Suprapubic skin (tissue), 3 donors: ENCODE results near the gene EIPR1.

Experiments used
- EP300 ChIP-seq: sonication (generic); formaldehyde crosslinking; IDR thresholded peaks from one replicate; pipeline ENCODE4 v1.6.1; 2017; ENCODE audit warnings: antibody characterized with exemption
- TF ChIP-seq, protein P1 (sequence below), 2 donors: fragments of 200-600 bp in 1 of 2; fragments of 450-650 bp in 1 of 2; sonication (generic) in 1 of 2; IDR thresholded peaks; one replicate each; pipeline ENCODE4 v1.5.1; 2016 to 2019; ENCODE audit warnings: antibody characterized with exemption in 2 of 2, mild to moderate bottlenecking in 1 of 2, moderate library complexity in 1 of 2

DNA sequence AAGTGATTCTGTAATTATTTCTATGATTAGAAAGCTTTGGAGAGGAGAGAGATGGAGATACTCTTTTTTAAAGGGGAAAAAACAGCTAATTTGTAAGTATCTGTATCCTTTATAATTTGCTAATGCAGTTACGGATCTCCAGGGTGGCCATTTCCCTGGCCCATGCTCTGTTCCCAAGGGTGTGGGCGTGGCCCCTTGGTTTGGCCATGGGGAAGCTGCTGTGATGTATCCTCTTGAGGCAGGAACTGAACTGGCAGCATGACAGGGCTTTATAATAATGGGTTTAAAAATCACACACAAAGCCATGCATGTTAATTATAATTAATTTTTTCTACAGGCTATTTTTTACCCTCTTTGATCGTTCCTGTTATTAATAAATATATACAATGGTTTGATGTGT lies 28.9 kb upstream of the EIPR1 start:
- TF ChIP-seq, protein P1, sequence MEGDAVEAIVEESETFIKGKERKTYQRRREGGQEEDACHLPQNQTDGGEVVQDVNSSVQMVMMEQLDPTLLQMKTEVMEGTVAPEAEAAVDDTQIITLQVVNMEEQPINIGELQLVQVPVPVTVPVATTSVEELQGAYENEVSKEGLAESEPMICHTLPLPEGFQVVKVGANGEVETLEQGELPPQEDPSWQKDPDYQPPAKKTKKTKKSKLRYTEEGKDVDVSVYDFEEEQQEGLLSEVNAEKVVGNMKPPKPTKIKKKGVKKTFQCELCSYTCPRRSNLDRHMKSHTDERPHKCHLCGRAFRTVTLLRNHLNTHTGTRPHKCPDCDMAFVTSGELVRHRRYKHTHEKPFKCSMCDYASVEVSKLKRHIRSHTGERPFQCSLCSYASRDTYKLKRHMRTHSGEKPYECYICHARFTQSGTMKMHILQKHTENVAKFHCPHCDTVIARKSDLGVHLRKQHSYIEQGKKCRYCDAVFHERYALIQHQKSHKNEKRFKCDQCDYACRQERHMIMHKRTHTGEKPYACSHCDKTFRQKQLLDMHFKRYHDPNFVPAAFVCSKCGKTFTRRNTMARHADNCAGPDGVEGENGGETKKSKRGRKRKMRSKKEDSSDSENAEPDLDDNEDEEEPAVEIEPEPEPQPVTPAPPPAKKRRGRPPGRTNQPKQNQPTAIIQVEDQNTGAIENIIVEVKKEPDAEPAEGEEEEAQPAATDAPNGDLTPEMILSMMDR (IDR thresholded peaks at IDR 0.05), result no peak
- TF ChIP-seq EP300, result no peak
